Measurements from ENCODE around the gene TMEM72. TPM values are rescaled to one million over a fixed set of nuclear protein-coding genes. Genes with fewer than 3 reads are reported as not detected.
A peak's percentile ranks its signal among the peaks of the same experiment; 100 is the strongest.

The TMEM72 gene
- total RNA-seq, 1 donor from 2014 or later: not detected

DNA sequence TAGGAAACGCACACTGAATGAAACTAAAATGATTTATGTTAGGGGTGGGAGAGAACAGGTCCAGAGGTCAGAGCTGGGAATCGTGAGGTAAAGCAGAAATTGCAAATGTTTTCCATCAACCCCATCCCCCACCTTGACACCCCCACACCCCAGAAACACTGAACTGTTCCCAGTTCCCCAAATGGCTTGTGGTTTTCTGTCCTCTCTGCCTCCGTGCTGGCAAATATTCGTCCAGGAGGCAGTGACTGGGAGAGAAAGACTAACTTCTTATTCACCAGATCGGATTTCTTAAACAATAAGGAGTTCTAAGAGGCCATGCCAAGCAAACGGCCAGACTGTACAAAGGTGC lies 47.7 kb downstream of the TMEM72 start:
- intact Hi-C loops (cut with DNase I): no loop called here
- TF ChIP-seq POLR2AphosphoS5 (IDR thresholded peaks at IDR 0.05; ENCODE audit: insufficient read depth in 1 of 2, low read depth in 1 of 2): no peak
- no peak for TF ChIP-seq CTCF (IDR thresholded peaks at IDR 0.05)
- no peak for TF ChIP-seq POLR2A (IDR thresholded peaks at IDR 0.05)
- Histone ChIP-seq H3K27me3 (no peaks in the 10 kb centered on the region), H3K36me3 (no peaks in the 10 kb centered on the region), H3K4me3 (peak overlapping the region; percentile 63 to 75), H3K4me1 (peaks cover 50% of the 10 kb centered on the region), H3K9me3 (no peaks in the 10 kb centered on the region), H3K27ac (peak overlapping the region; percentile 83)
- no peak for DNase-seq (ENCODE audit: extremely low spot score in 2 of 2)

DNA sequence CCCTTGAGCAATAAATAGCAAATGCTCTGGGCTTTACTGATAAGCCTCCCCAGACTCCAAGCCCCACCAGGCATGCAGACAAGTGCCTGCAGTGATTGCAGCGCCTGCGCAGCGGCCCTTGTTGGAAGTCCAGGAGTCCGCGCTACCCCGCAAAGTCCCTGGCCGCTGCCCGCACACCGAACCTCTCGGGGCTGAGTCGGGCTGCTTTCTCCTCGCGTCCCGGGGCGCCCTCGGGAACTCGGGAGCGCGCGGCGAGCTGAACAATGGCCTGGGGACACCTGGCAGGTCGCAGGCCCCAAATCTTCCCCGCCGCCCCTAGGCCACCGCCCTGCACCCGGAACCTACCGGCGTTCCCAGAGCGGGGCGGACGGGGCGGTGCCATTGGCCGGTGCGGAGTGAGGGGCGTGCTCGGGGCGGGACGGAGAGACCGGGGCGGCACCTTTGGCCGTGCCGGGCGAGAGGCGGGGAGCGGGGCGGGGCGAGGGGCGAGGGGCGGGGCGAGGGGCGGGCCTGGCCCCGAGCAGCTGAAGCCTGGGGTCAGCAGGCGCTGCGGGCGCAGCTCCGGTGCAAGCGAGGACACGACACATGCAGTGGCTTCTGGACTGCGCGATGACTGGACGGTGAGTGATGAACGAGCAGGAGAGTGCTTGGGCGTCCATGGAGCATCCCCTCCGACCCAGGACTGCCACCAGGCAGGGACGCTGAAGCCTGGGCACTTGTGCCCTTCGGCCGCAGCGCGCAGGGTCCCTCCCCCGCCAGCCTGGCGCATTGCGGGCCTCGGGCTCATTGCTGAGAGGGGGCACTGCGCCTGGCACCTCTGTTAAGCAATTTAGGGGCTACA lies 48.3 kb downstream of the TMEM72 start, which contains the start of gene RASSF4:
RASSF4 (plus strand) TSS at position 556 of the 841 bp plus-strand sequence. CDS start 10,401 bp downstream, outside the sequence.
- Histone ChIP-seq H3K4me1 (peaks cover 56% of the 10 kb centered on the region), H3K36me3 (no peaks in the 10 kb centered on the region), H3K4me3 (peak within 1 kb of the TSS; percentile 63 to 75), H3K27ac (peak within 1 kb of the TSS; percentile 83), H3K9me3 (no peaks in the 10 kb centered on the region), H3K27me3 (no peaks in the 10 kb centered on the region)
- TF ChIP-seq POLR2AphosphoS5 (IDR thresholded peaks at IDR 0.05; ENCODE audit: insufficient read depth in 1 of 2, low read depth in 1 of 2): peak; percentile 51 to 97
- TF ChIP-seq POLR2A (IDR thresholded peaks at IDR 0.05): peak in 1 of 2 donors; percentile 76
- peak in 1 of 3 experiments; percentile 16 for TF ChIP-seq CTCF (IDR thresholded peaks at IDR 0.05)
- intact Hi-C loops (cut with DNase I): no loop called here
- DNase-seq (ENCODE audit: extremely low spot score in 2 of 2): peak in 1 of 2 donors; percentile 91

DNA sequence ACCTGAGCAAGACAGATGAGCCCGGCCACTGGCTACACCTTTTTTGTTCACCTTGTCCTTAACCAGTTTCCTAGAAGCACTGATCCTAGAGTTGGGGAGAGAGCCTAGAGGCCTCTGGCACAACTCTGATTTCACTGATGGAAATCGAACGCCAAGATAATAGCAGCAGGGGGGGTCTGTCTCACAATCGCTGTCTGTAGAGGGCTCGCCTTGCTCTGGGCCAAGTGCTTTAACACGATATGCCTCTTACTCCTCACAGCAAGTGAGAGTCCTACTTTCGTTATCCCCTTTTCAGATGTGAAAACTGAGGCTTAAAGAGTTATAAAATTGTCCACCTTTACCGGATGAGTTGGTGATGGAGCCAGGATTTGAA lies 48.9 kb downstream of the TMEM72 start:
- DNase-seq (ENCODE audit: extremely low spot score in 2 of 2): peak in 1 of 2 donors; percentile 87
- peak overlapping the region; percentile 63 to 75 for H3K4me3 ChIP-seq
- TF ChIP-seq POLR2A (IDR thresholded peaks at IDR 0.05) (no peak), CTCF (IDR thresholded peaks at IDR 0.05) (no peak), POLR2AphosphoS5 (IDR thresholded peaks at IDR 0.05; ENCODE audit: insufficient read depth in 1 of 2, low read depth in 1 of 2) (no peak)
- H3K27me3 ChIP-seq: no peaks in the 10 kb centered on the region
- no peaks in the 10 kb centered on the region for H3K36me3 ChIP-seq
- peaks cover 60% of the 10 kb centered on the region for H3K4me1 ChIP-seq
- intact Hi-C loops (cut with DNase I): no loop called here
- H3K9me3 ChIP-seq: no peaks in the 10 kb centered on the region
- H3K27ac ChIP-seq: peak overlapping the region; percentile 83

DNA sequence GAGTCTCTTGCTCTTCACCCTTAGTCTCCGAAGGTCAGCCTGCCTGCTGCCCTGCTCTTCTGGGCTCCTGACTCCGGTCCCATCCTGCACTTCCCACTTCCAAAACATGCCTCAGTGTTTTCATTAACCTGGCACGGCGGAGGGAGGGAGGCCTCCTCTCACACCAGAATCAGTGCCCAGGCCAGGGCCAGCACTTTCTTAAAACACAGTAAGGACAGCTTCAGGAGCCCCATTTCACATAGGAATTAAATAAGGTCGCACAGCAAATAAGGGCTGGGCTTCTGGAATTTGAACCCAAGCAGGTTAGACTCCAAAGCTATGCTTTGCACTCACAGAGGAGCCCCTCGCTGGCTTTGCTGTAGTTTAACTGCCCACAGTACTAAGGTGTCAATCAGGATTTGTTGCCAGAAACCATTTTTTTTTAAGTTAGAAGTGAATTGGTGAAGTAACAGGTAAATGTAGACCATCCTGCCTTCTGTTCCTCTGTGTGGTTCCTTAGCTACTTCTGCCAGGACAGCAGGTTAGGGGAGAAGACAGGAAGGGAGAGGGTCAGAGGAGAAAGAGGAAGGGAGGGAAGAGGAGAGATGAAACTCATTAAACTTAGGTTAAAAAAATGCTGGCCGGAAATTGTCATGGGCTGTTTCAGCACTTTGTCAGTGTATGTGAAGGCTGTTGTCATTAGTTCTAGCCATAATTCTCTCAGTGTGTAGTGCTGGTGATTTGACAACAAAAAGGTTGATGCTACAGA lies 49.5 kb downstream of the TMEM72 start:
- H3K9me3 ChIP-seq: no peaks in the 10 kb centered on the region
- peak overlapping the region; percentile 63 to 75 for H3K4me3 ChIP-seq
- H3K4me1 ChIP-seq: peaks cover 62% of the 10 kb centered on the region
- no peaks in the 10 kb centered on the region for H3K36me3 ChIP-seq
- TF ChIP-seq CTCF (IDR thresholded peaks at IDR 0.05) (no peak), POLR2AphosphoS5 (IDR thresholded peaks at IDR 0.05; ENCODE audit: insufficient read depth in 1 of 2, low read depth in 1 of 2) (no peak), POLR2A (IDR thresholded peaks at IDR 0.05) (no peak)
- peak in 1 of 2 donors; percentile 77 for DNase-seq (ENCODE audit: extremely low spot score in 2 of 2)
- H3K27ac ChIP-seq: peak overlapping the region; percentile 17
- no peaks in the 10 kb centered on the region for H3K27me3 ChIP-seq
- intact Hi-C loops (cut with DNase I): no loop called here

Data from vagina (tissue), 2 donors.